Measurements from ENCODE around the gene STK11. TPM values are rescaled to one million over a fixed set of nuclear protein-coding genes. Genes with fewer than 3 reads are reported as not detected.

Gene STK11
- total RNA-seq, 1 donor from 2014 or later: 49.9 TPM

DNA sequence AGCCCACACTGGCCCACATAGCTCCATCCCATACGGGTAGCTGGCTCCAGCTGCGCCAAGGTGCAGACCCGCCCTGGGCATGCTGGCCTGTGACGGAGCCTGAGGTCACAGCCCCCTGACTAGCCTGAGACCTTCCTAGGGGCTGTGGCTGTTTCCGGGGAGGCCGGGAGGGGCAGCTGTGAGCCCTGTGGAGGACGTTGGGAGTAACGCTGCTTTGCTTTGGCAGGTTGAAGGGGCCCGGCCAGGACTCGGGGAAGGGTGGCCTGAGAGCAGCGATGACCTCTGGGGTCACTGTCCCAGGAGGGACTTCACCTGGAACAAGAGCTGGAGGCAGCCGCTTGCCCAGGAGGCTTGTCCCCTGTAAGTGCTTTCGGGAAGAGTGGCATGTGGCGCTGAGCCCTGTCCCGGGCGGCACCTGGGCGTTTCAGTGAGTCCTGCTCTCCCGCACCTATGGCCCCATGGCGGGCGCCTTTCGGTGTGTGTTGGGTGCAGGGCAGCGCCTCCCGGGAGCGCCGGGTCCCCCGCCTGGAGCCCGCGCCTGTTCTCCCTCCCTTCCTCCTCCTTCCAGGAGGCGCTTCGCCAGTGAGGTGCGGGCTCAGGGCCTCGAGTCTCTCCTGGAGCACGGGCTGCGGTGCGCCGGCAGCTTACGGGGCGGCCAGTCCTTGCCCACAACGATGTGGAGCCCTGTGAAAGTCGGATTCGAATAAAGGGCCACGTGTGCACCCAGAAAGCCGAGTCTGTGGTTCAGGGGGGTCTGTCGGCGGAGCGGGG lies 68.7 kb downstream of the STK11 start:
- DNase-seq (ENCODE audit: missing footprints): no peak
- intact Hi-C loops (cut with DNase I): no loop called here

DNA sequence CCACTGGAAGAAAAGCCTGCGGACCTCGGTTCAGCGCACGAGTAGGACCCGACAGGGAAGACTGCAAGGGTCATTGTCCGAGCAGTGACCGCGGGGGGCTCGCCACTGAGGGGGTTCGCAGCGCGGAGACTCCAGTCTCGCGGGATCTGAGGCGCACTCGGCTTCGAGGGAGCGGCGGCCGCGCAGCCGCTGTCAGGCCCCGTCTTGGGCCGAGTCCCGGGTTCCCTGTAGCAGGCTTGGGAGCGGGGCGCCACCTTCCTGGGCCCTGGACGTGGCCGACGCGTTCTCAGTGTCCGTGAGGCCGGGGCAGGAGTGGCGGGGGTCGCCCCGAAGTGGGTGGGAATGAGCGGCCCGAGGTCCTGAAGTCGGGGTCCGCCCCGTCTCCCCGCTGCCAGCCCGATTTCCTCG lies 69.3 kb downstream of the STK11 start:
- peak; percentile 0 for ATAC-seq
- no peak for DNase-seq (ENCODE audit: missing footprints)
- intact Hi-C loops (cut with DNase I): loop anchor here (5.0 kb wide), 3 partner anchors 107 to 232 kb away; partner anchors contain the start of genes DAZAP1 and NDUFS7

More for the DNA sequence above, 68.7 kb downstream of the STK11 start:
- no peak for ATAC-seq

DNA sequence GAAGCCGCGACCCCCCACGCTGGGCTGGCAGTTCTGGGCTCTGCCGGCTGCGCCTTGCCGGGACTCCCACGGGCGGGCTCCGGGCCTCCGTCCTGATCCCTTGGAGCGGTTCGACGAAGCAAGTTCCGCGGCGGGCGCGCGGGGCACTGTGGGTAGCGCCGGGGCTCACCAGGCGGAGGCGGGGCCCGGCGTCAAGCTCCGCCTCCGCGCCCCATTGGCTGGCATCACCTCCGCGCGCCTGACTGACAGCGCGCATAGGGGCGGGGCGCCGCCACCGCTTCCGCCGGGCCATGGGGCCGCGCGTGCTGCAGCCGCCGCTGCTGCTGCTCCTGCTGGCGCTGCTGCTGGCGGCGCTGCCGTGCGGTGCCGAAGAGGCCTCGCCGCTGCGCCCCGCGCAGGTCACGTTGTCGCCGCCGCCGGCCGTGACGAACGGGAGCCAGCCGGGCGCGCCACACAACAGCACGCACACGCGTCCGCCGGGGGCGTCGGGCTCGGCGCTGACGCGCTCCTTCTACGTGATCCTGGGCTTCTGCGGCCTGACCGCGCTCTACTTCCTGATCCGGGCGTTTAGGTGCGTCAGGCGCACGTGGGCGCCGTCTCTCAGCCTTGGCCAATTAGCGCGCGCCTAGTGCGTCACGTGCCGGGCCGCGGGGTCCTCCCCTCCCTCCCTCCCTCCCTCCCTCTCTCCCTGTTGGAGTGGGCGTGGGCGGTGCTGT lies 69.8 kb downstream of the STK11 start, which contains the start of gene FAM174C:
FAM174C (plus strand) TSS at position 271 of the 716 bp plus-strand sequence; CDS start at position 291, 20 bp downstream.
- peak; percentile 88 for ATAC-seq
- peak; percentile 97 for DNase-seq (ENCODE audit: missing footprints)
- intact Hi-C loops (cut with DNase I): loop anchor here (5.0 kb wide), 3 partner anchors 107 to 232 kb away; partner anchors contain the start of genes DAZAP1 and NDUFS7

- ATAC-seq (no peak), DNase-seq (ENCODE audit: missing footprints) (no peak)
- intact Hi-C loops (cut with DNase I): loop anchor here (5.0 kb wide), 3 partner anchors 106 to 231 kb away; partner anchors contain the start of genes DAZAP1 and NDUFS7
These were observed 70.5 kb downstream of the STK11 start for GRCh38 chr19:1275976-1276627.

GRCh38 chr19:1276628-1277022 lies 71.0 kb downstream of the STK11 start:
- no peak for ATAC-seq
- intact Hi-C loops (cut with DNase I): loop anchor here (5.0 kb wide), 3 partner anchors 106 to 231 kb away; partner anchors contain the start of genes DAZAP1 and NDUFS7
- no peak for DNase-seq (ENCODE audit: missing footprints)

DNA sequence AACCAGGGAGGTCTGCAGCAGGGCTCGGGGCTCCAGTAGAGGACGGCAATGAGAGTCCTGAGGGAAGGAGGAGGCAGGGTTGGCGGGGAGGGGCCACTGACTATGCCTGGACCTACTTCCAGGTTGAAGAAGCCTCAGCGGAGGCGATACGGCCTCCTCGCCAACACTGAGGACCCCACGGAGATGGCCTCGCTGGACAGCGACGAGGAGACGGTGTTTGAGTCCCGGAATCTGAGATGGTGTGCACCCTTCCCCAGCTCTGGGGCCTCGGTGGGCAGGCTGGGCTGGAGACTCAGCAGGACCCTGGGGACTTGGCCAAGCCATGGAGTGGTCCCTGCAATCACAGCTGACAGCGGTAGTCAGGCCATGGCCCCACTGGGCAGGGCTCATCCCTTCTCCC lies 71.5 kb downstream of the STK11 start:
- DNase-seq (ENCODE audit: missing footprints) (no peak), ATAC-seq (no peak)
- intact Hi-C loops (cut with DNase I): loop anchor here (5.0 kb wide), 3 partner anchors 105 to 230 kb away; partner anchors contain the start of genes DAZAP1 and NDUFS7

Other genes starting within 250 kb of the STK11 start
- gene WDR18, start 221.4 kb upstream of the STK11 start, total RNA-seq: 20.7 TPM
- 0.35 TPM for gene GRIN3B, start 205.4 kb upstream of the STK11 start, total RNA-seq
- gene TMEM259, start 184.7 kb upstream of the STK11 start, total RNA-seq: 106 TPM
- not detected for gene RNU6-2, start 184.3 kb upstream of the STK11 start, total RNA-seq
- 69.3 TPM for gene CNN2, start 179.2 kb upstream of the STK11 start, total RNA-seq
- gene ABCA7, start 165.7 kb upstream of the STK11 start, total RNA-seq: 7.7 TPM
- gene ARHGAP45, start 138.6 kb upstream of the STK11 start, total RNA-seq: 6.6 TPM
- gene POLR2E, start 110.4 kb upstream of the STK11 start, total RNA-seq: 142 TPM
- gene GPX4, start 101.8 kb upstream of the STK11 start, total RNA-seq: 361 TPM
- gene SBNO2, start 31.5 kb upstream of the STK11 start, total RNA-seq: 14.7 TPM
- 1.2 TPM for gene CBARP, start 32.2 kb downstream of the STK11 start, total RNA-seq
- gene ATP5F1D, start 36.0 kb downstream of the STK11 start, total RNA-seq: 656 TPM
- gene MIDN, start 42.8 kb downstream of the STK11 start, total RNA-seq: 62.8 TPM
- 219 TPM for gene CIRBP, start 63.6 kb downstream of the STK11 start, total RNA-seq
- gene FAM174C, start 69.8 kb downstream of the STK11 start, total RNA-seq: 13.1 TPM
- gene EFNA2, start 80.1 kb downstream of the STK11 start, total RNA-seq: not detected
- gene NDUFS7, start 178.1 kb downstream of the STK11 start, total RNA-seq: 443 TPM
- 85.8 TPM for gene GAMT, start 195.8 kb downstream of the STK11 start, total RNA-seq
- gene DAZAP1, start 201.8 kb downstream of the STK11 start, total RNA-seq: 88.4 TPM
- 695 TPM for gene RPS15, start 232.6 kb downstream of the STK11 start, total RNA-seq
- 0.14 TPM for gene APC2, start 244.3 kb downstream of the STK11 start, total RNA-seq